MM.1S (cell line): ENCODE measurements around the gene UST.

Experiments
- EZH2 ChIP-seq: fragments of 300-600 bp; sonication (generic); optimal IDR thresholded peaks from 2 replicates; pipeline ENCODE3; 2017; ENCODE audit warnings: low read depth, mild to moderate bottlenecking, antibody characterized with exemption, low read length, mixed read lengths
- TF ChIP-seq, protein P1 (sequence below): fragments of 300-600 bp; sonication (generic); IDR thresholded peaks from 2 replicates; pipeline ENCODE4 v1.5.1; 2016; ENCODE audit warnings: antibody characterized with exemption, low read length, mixed read lengths

DNA sequence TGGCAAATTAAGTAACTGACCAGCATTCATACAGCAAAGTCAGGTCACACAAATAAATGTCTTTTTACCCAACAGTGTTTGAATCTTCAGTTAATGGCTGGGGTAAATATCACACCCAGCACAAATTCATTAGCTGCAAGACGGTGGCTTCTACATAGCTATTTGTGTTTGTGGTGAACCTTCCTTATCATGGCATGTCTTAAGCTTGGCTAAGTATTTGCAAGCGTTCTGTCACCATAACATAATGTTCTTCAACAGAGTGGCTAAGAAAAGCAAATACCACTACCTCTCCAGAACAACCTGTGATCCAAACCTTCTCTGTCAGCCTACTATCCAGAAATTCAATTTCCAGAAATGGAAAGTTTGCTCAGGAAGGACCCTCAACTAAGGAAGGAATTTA, 315.1 kb downstream of the UST start:
- TF ChIP-seq, protein P1, sequence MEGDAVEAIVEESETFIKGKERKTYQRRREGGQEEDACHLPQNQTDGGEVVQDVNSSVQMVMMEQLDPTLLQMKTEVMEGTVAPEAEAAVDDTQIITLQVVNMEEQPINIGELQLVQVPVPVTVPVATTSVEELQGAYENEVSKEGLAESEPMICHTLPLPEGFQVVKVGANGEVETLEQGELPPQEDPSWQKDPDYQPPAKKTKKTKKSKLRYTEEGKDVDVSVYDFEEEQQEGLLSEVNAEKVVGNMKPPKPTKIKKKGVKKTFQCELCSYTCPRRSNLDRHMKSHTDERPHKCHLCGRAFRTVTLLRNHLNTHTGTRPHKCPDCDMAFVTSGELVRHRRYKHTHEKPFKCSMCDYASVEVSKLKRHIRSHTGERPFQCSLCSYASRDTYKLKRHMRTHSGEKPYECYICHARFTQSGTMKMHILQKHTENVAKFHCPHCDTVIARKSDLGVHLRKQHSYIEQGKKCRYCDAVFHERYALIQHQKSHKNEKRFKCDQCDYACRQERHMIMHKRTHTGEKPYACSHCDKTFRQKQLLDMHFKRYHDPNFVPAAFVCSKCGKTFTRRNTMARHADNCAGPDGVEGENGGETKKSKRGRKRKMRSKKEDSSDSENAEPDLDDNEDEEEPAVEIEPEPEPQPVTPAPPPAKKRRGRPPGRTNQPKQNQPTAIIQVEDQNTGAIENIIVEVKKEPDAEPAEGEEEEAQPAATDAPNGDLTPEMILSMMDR = no peak
- no peak for TF ChIP-seq EZH2
